ENCODE results near the gene EPHB6.

- TF ChIP-seq ZSCAN4 (tag by site-specific recombination; IDR thresholded peaks at IDR 0.05) = no peak
- no peak for TF ChIP-seq ZNF274 (IDR thresholded peaks at IDR 0.05; ENCODE audit: low read length)
- TF ChIP-seq ZNF274 (tag by site-specific recombination; IDR thresholded peaks at IDR 0.05; ENCODE audit: borderline replicate concordance) = no peak
- TF ChIP-seq CTCF (tag by site-specific recombination; IDR thresholded peaks at IDR 0.05) = no peak
- TF ChIP-seq SP7 (tag by site-specific recombination; IDR thresholded peaks at IDR 0.05) = no peak
- no peak for TF ChIP-seq ZNF324 (tag by site-specific recombination; IDR thresholded peaks at IDR 0.05)
- no peak for TF ChIP-seq GLIS1 (tag by site-specific recombination; IDR thresholded peaks at IDR 0.05)
- TF ChIP-seq HIC1 (tag by site-specific recombination; IDR thresholded peaks at IDR 0.05) = no peak
- no peak for TF ChIP-seq ZNF239 (tag by site-specific recombination; IDR thresholded peaks at IDR 0.05)
- TF ChIP-seq ZNF292 (tag by site-specific recombination; IDR thresholded peaks at IDR 0.05; ENCODE audit: borderline replicate concordance, low read depth) = no peak
- no peak for TF ChIP-seq PBX3 (CRISPR knock-in tag; IDR thresholded peaks at IDR 0.05)
- no peak for TF ChIP-seq ZNF37A (tag by site-specific recombination; IDR thresholded peaks at IDR 0.05)
- TF ChIP-seq HOXA7 (CRISPR knock-in tag; IDR thresholded peaks at IDR 0.05; ENCODE audit: borderline replicate concordance) = no peak
- no peak for TF ChIP-seq MZF1 (tag by site-specific recombination; IDR thresholded peaks at IDR 0.05; ENCODE audit: borderline replicate concordance)
- no peak for TF ChIP-seq ZNF621 (tag by site-specific recombination; IDR thresholded peaks at IDR 0.05)
Observed at GRCh38 chr7:142878315-142878714, 23.4 kb downstream of the EPHB6 start.
